Stimulated activated CD4-positive, alpha-beta T cell treated with anti-CD3 and anti-CD28 coated beads, Interleukin-1b, Interleukin-23, amount 100 ng/mL, for 48 hours (primary cell): ENCODE results near the gene AFM.
"Not testable (repeated sequence)": the region's sequence is repeated elsewhere in the genome, so short reads cannot be mapped to it uniquely, and the experiment has no call there.

Experiments
- DNase-seq: peaks from one replicate; pipeline ENCODE4 v3.0.0-alpha.2; 2020

The AFM gene

GRCh38 chr4:73507541-73507940, 26.0 kb downstream of the AFM start:
- DNase-seq: no peak

GRCh38 chr4:73508651-73509050, 27.1 kb downstream of the AFM start:
- no peak for DNase-seq

DNA sequence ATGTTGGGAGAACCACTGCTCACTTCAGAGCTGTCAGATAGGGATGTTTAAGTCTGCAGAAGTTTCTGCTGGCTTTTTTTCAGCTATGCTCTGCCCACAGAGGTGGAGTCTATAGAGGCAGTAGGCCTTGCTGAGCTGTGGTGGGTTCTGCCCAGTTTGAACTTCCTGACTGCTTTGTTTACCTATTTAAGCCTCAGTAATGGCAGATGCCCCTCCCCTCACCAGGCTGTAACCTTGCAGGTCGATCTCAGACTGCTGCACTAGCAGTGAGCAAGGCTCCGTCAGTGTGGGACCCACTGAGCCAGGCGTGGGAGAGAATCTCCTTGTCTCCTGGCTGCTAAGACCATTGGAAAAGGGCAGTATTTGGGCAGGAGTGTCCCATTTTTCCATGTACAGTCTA, 36.8 kb downstream of the AFM start:
- DNase-seq: no peak

- DNase-seq: no peak
Observed at GRCh38 chr4:73520821-73521220, 39.3 kb downstream of the AFM start.

DNA sequence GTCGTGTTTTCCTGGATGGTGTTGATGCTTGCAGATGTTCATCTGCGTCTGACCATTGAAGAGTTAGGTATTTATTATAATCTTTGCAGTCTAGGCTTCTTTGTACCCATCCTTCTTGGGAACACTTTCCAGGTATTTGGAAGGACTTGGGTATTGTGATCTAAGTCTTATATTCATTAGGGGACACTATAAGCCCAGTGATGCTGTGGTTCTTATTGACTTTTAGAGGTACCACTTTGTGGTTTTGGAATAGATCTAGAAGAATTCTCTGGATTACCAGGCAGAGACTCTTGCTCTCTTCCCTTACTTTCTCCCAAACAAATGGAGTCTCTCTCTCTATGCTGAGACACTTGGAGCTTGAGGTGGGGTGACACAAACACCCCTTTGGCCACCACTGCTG, 41.6 kb downstream of the AFM start:
- DNase-seq: no peak

DNA sequence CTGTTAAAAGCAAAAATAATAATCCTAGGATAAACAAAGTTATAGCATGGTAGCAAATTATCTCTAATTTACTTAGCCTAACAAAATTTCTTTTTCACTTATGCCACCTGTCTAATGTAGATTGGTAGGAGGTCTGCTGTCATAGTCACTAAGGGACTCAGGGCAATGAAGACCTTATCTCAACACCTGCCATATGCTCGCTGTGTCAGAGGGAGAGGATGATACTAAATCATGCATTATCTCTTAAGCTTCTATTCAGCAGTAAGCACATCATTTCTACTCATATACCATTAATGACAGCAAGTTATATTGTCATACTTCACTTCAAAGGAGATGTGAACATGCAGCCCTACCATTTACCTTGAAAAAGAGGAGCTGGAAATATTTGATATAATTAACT, 44.1 kb downstream of the AFM start:
- no peak for DNase-seq

- no peak for DNase-seq
Observed at GRCh38 chr4:73527196-73527595, 45.7 kb downstream of the AFM start.

DNA sequence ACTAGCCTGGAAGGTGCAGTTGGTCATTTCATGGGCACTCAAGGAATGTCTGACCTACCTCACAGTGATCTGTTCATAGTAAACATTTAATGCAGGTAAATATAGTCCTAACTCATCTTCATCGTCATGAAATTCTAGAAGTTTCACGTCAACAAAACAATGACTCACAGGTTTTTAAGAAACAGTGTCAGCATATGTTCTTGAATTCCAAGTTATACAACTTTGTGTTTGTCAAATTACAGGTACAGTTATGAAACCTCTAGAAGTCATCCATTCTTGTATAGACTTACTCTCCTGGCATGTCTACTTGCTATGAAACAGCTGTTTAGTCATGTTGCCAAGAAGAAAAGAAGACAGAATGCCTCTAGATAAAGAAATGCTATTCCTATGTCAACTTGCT, 46.6 kb downstream of the AFM start:
- DNase-seq: no peak

GRCh38 chr4:73533515-73534422, 52.2 kb downstream of the AFM start:
- no peak for DNase-seq

- DNase-seq: no peak
Observed at GRCh38 chr4:73538162-73538561, 56.6 kb downstream of the AFM start.

DNA sequence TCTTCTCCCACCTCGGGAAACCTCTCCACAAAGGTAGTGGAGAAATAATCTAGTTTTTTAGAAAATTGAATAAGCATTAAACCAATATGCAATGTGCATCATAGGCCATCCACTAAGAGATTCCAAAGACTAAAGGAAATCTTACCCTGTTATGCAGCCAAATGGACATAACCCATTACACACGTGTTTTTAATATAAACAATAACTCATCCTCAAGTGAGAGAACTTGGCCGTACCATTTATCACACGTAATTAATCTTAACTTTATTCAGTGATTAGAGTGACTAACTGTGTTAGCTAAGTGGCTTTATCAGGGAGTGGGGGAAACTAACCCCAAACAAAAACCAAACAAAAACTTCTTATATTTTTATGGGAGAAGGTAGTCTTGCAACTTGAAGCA, 57.8 kb downstream of the AFM start:
- DNase-seq: no peak

DNA sequence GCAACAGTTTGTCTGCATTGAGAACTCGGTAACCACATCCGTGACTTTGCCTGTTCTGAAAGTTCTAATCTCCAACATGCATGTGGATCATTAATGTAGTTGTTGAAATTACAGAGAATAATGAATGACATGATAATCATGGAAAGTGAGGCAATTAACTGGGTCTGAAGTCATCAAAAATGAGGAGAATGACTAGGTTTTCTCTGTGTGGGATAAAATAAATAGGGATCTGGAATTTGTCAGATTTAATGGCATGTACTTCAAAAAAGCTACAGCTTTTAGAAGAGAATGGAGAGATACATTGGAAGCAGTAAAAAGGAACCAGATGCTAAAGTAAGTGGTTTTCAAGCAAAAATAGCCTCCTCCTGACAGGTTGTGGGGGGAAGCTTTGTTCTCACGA, 59.3 kb downstream of the AFM start:
- DNase-seq: no peak

DNA sequence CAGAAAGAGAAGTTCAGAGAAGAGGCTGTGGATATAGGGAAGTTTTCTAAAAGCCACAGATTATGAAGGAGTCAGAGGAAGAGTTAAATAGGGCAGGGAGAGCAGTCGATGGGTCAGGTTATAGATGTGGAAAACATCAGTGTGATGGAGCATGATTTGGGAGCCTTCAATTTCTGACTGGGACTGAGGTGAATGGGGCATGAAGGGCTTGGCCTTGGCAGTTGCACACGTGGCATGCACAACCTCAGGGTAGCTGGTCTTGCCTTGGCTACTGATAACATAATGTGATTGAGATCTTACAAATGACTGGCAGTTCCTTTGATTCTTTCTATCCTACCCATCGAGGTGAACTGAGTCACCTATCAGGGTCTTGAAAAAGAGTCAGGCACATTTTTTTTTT, 59.7 kb downstream of the AFM start:
- DNase-seq: no peak

DNA sequence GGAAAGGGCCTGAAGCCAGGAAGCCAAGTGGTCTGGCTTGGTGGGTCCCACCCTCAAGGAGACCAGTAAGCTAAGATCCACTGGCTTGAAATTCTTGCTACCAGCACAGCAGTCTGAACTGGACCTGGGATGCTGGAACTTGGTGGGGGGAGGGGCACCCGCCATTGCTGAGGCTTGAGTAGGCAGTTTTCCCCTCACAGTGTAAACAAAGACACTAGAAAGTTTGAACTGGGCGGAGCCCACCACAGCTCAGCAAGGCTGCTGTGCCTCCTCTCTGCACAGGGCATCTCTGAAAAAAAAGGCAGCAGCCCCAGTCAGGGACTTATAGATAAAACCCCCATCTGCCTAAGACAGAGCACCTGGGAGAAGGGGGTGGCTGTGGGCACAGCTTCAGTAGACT, 63.1 kb downstream of the AFM start:
- DNase-seq: no peak

DNA sequence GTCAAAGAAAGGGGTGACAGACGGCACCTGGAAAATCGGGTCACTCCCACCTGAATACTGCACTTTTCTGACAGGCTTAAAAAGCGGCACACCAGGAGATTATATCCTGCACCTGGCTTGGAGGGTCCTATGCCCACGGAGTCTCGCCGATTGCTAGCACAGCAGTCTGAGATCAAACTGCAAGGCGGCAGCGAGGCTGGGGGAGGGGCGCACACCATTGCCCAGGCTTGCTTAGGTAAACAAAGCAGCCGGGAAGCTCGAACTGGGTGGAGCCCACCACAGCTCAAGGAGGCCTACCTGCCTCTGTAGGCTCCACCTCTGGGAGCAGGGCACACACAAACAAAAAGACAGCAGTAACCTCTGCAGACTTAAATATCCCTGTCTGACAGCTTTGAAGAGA, 69.3 kb downstream of the AFM start:
- not testable (repeated sequence) for DNase-seq
